OCI-M2 (cell line): ENCODE data around the gene TRIP4.
"Not testable (repeated sequence)": the region's sequence is repeated elsewhere in the genome, so short reads cannot be mapped to it uniquely, and the experiment has no call there.

Experiments used
- DNase-seq: peaks from one replicate; lab custom pipeline; 2025; ENCODE audit not compliant: unreplicated experiment; lab: John Stamatoyannopoulos, UW

The TRIP4 gene

GRCh38 chr15:64387562-64388168 lies at the start of gene TRIP4:
TRIP4 (plus strand) TSS chr15:64387836; CDS start chr15:64387864, 28 bp downstream.
- DNase-seq: peak; percentile 63

GRCh38 chr15:64340355-64340754 lies 47.3 kb upstream of the TRIP4 start:
- no peak for DNase-seq

GRCh38 chr15:64341961-64342360 lies 45.7 kb upstream of the TRIP4 start:
- no peak for DNase-seq

GRCh38 chr15:64343222-64343621 lies 44.4 kb upstream of the TRIP4 start:
- DNase-seq: no peak

- DNase-seq: no peak
Observed at GRCh38 chr15:64343841-64344240, 43.8 kb upstream of the TRIP4 start.

- no peak for DNase-seq
Observed at GRCh38 chr15:64344651-64345294, 42.9 kb upstream of the TRIP4 start.

GRCh38 chr15:64346242-64346641 lies 41.4 kb upstream of the TRIP4 start:
- DNase-seq: not testable (repeated sequence)

- DNase-seq: no peak
Observed at GRCh38 chr15:64348455-64348854, 39.2 kb upstream of the TRIP4 start.

GRCh38 chr15:64349375-64349774 lies 38.3 kb upstream of the TRIP4 start:
- no peak for DNase-seq

GRCh38 chr15:64351265-64351664 lies 36.4 kb upstream of the TRIP4 start:
- DNase-seq: no peak

- no peak for DNase-seq
Observed at GRCh38 chr15:64354688-64355344, 32.8 kb upstream of the TRIP4 start.

- no peak for DNase-seq
Observed at GRCh38 chr15:64355348-64355943, 32.2 kb upstream of the TRIP4 start.

GRCh38 chr15:64355944-64356709 lies 31.5 kb upstream of the TRIP4 start, which contains the start of gene CSNK1G1:
CSNK1G1 (minus strand) TSS chr15:64356173; CDS start chr15:64300499, 55,674 bp downstream.
- peak; percentile 74 for DNase-seq

- DNase-seq: no peak
Observed at GRCh38 chr15:64356710-64357040, 31.0 kb upstream of the TRIP4 start.

- DNase-seq: no peak
Observed at GRCh38 chr15:64361259-64361658, 26.4 kb upstream of the TRIP4 start.

- no peak for DNase-seq
Observed at GRCh38 chr15:64369078-64369607, 18.5 kb upstream of the TRIP4 start.

- not testable (repeated sequence) for DNase-seq
Observed at GRCh38 chr15:64371383-64371782, 16.3 kb upstream of the TRIP4 start.

GRCh38 chr15:64373360-64373759 lies 14.3 kb upstream of the TRIP4 start:
- no peak for DNase-seq

GRCh38 chr15:64379216-64379960 lies 8.2 kb upstream of the TRIP4 start:
- DNase-seq: no peak
